HCT116 (cell line): Measurements from ENCODE around the gene MBLAC1. TPM values are rescaled to one million over a fixed set of nuclear protein-coding genes. Genes with fewer than 3 reads are reported as not detected.
A peak's percentile ranks its signal among the peaks of the same experiment; 100 is the strongest.

Experiments used
- ATAC-seq: fragments of 200-7000 bp; cut with Tn5 transposase; 2 replicates; pipeline ENCODE4 v1.9.1; 2020; ENCODE audit warnings: mild to moderate bottlenecking, moderate library complexity
- BruUV-seq: library from RNA; stranded (reverse); fragments of 400-500 nt; replicated peaks from 2 replicates; lab custom pipeline; 2021; lab: Mats Ljungman, UMichigan
- CTCF ChIA-PET: fragments of 300-600 bp; sonication (Branson Sonifier 250); formaldehyde crosslinking; loops from one replicate; lab custom pipeline; 2021; ENCODE audit warnings: antibody characterized with exemption; lab: Charles Lee
- POLR2A ChIA-PET: fragments of 300-600, 350-600 bp; sonication (Branson Sonifier 250); formaldehyde crosslinking; loops from one replicate; lab custom pipeline; 2021; ENCODE audit warnings: antibody characterized with exemption; lab: Charles Lee
- RAD21 ChIA-PET, 2 experiments: fragments of 300-600 bp; sonication (Branson Sonifier 250); formaldehyde crosslinking; loops; one replicate each; lab custom pipeline; 2023; ENCODE audit warnings: low total read pairs in 2 of 2; ENCODE audit not compliant: uncharacterized antibody in 2 of 2, unreplicated experiment in 2 of 2, low non-redundant PET in 1 of 2; lab: Charles Lee
- DNase-seq: peaks from one replicate; pipeline ENCODE4 v3.0.0-alpha.2; 2010; ENCODE audit warnings: low read depth, low spot score
- H2AFZ ChIP-seq: fragments of 200-600 bp; shearing (Covaris generic), sonication (generic); 2 replicates; pipeline ENCODE4 v1.6.1; 2017; ENCODE audit warnings: low read depth, mixed run types, mixed read lengths, antibody characterized with exemption, low read length; ENCODE audit not compliant: poor library complexity, severe bottlenecking
- H3K27ac ChIP-seq: 2 replicates; pipeline ENCODE4 v1.5.1; 2012; ENCODE audit warnings: low read depth, low read length
- H3K27me3 ChIP-seq: fragments of 200-600 bp; sonication (generic); 2 replicates; pipeline ENCODE4 v1.6.1; 2016; ENCODE audit warnings: mixed run types, low read length, mixed read lengths; ENCODE audit not compliant: insufficient read depth
- H3K36me3 ChIP-seq, 2 experiments: fragments of 200-500 bp in 1 of 2; fragments of 200-600 bp in 1 of 2; sonication (Bioruptor generic) in 1 of 2; sonication (generic) in 1 of 2; 2 replicates each; pipeline versions ENCODE4 v1.5.1 to v1.6.1; 2014 to 2016; ENCODE audit warnings: low read length in 2 of 2, inconsistent platforms in 1 of 2, mixed read lengths in 1 of 2, mixed run types in 1 of 2; ENCODE audit not compliant: insufficient read depth in 2 of 2, control insufficient read depth in 1 of 2
- H3K4me1 ChIP-seq, 2 experiments: fragments of 200-600 bp in 1 of 2; sonication (generic) in 1 of 2; 2 replicates each; pipeline versions ENCODE4 v1.5.1 to v1.6.1; 2012 to 2017; ENCODE audit warnings: low read length in 2 of 2, inconsistent platforms in 1 of 2, mild to moderate bottlenecking in 1 of 2, mixed read lengths in 1 of 2, mixed run types in 1 of 2, moderate library complexity in 1 of 2; ENCODE audit not compliant: insufficient read depth in 2 of 2, control insufficient read depth in 1 of 2
- H3K4me2 ChIP-seq: fragments of 200-600 bp; sonication (generic); 2 replicates; pipeline ENCODE4 v1.6.1; 2017; ENCODE audit warnings: mixed run types, low read length, mixed read lengths
- H3K4me3 ChIP-seq, 2 experiments: fragments of 200-600 bp in 1 of 2; sonication (generic) in 1 of 2; replicated peaks in 1 of 2; 2 replicates each; pipeline ENCODE4 v1.5.1; 2011 to 2016; ENCODE audit warnings: low read length in 2 of 2, control low read depth in 1 of 2, low read depth in 1 of 2, mild to moderate bottlenecking in 1 of 2, mixed read lengths in 1 of 2, mixed run types in 1 of 2
- H3K79me2 ChIP-seq: fragments of 200-600 bp; sonication (generic); 2 replicates; pipeline ENCODE4 v1.6.1; 2017; ENCODE audit warnings: mild to moderate bottlenecking, mixed run types, low read length, moderate library complexity, mixed read lengths; ENCODE audit not compliant: insufficient read depth
- H3K9ac ChIP-seq: fragments of 200-600 bp; sonication (generic); 2 replicates; pipeline ENCODE4 v1.6.1; 2016; ENCODE audit warnings: low read length, mixed read lengths
- H3K9me2 ChIP-seq: fragments of 200-600 bp; sonication (generic), shearing (Covaris generic); 2 replicates; pipeline ENCODE4 v1.6.1; 2017; ENCODE audit warnings: mixed run types, mild to moderate bottlenecking, moderate library complexity; ENCODE audit not compliant: insufficient read depth
- H3K9me3 ChIP-seq, 2 experiments: fragments of 200-500 bp in 1 of 2; fragments of 200-600 bp in 1 of 2; sonication (Bioruptor generic) in 1 of 2; sonication (generic) in 1 of 2; 2 replicates each; pipeline ENCODE4 v1.6.1; 2014 to 2017; ENCODE audit warnings: low read length in 2 of 2, mixed read lengths in 2 of 2, inconsistent platforms in 1 of 2, low read depth in 1 of 2, mild to moderate bottlenecking in 1 of 2, mixed run types in 1 of 2, moderate library complexity in 1 of 2; ENCODE audit not compliant: control insufficient read depth in 1 of 2, insufficient read depth in 1 of 2
- H4K20me1 ChIP-seq: fragments of 200-600 bp; sonication (generic), shearing (Covaris generic); 2 replicates; pipeline ENCODE4 v1.6.1; 2017; ENCODE audit warnings: mixed run types, mild to moderate bottlenecking, moderate library complexity; ENCODE audit not compliant: insufficient read depth
- CBX3 ChIP-seq: IDR thresholded peaks from 2 replicates; pipeline ENCODE4 v1.6.1; 2012; ENCODE audit warnings: low read depth
- CTCF ChIP-seq, 3 experiments: fragments of 200-600 bp in 1 of 3; sonication (generic) in 1 of 3; IDR thresholded peaks in 2 of 3; conservative IDR thresholded peaks in 1 of 3; 2 replicates each; pipeline ENCODE4 v1.5.1; 2012 to 2017; ENCODE audit warnings: low read depth in 2 of 3, low read length in 2 of 3, antibody characterized with exemption in 1 of 3, borderline replicate concordance in 1 of 3, control low read depth in 1 of 3, mild to moderate bottlenecking in 1 of 3, mixed read lengths in 1 of 3, mixed run types in 1 of 3, moderate library complexity in 1 of 3; ENCODE audit not compliant: insufficient read depth in 1 of 3
- EZH2 ChIP-seq: fragments of 200-600 bp; sonication (generic); IDR thresholded peaks from 2 replicates; pipeline ENCODE4 v1.6.1; 2017; ENCODE audit warnings: antibody characterized with exemption, mixed run types
- EZH2phosphoT487 ChIP-seq: fragments of 200-600 bp; IDR thresholded peaks from 2 replicates; pipeline ENCODE4 v1.6.1; 2018; ENCODE audit warnings: antibody characterized with exemption, borderline replicate concordance
- FOSL1 ChIP-seq: IDR thresholded peaks from 2 replicates; pipeline ENCODE4 v1.6.1; 2012; ENCODE audit warnings: low read depth
- YY1 ChIP-seq: IDR thresholded peaks from 2 replicates; pipeline ENCODE4 v1.6.1; 2011; ENCODE audit warnings: low read length, low read depth, moderate library complexity, mild to moderate bottlenecking; ENCODE audit not compliant: insufficient replicate concordance; ENCODE audit errors: extremely low read depth
- ZNF274 ChIP-seq: fragments of 200-500 bp; sonication (Bioruptor generic); IDR thresholded peaks from 2 replicates; pipeline ENCODE4 v1.6.1; 2014; ENCODE audit warnings: mild to moderate bottlenecking, low read depth, low read length, inconsistent platforms
- intact Hi-C: fragments of 100-400 bp; cut with micrococcal nuclease; formaldehyde crosslinking; loops from 2 replicates; pipeline ENCODE4 v1.10.0; 2022
- total RNA-seq: library from RNA; stranded (reverse); gene quantifications from one replicate; pipeline ENCODE4 v1.2.1, GENCODE V29; 2021; ENCODE audit not compliant: unreplicated experiment

MBLAC1 gene
- total RNA-seq, 1 experiment from 2014 or later, result 2.0 TPM

DNA sequence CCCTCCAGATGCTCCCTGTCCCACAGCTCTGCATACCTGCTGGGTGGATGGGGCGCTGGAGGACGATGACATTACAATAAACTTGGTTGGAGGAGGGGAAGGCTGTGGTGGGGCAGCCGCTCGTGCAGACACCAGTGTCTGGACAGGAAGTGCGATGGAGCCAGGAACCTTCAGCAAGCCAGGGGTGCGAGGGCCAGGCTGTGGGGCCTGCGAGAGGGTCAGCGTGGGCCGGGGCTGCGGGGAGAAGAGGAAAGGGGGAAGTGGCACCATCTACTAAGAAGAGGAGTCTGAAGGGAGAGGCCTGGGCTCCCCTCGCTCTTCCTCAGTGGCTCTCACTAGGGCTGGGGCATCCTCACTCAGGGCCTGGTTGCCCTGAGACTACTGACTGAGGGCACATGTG, 18.9 kb upstream of the MBLAC1 start:
- ATAC-seq, result no peak
- BruUV-seq, result no TSS peak
- no peak for TF ChIP-seq FOSL1
- TF ChIP-seq CBX3, result no peak
- no peak for TF ChIP-seq EZH2
- no peak for TF ChIP-seq ZNF274
- no peak for TF ChIP-seq YY1

GRCh38 chr7:100109521-100110163, 17.1 kb upstream of the MBLAC1 start:
- ATAC-seq (peak; percentile 63), DNase-seq (no peak)
- no peak overlapping the region for H3K27ac ChIP-seq
- H3K27me3 ChIP-seq, result no peaks in the 10 kb centered on the region
- no peaks in the 10 kb centered on the region for H3K79me2 ChIP-seq
- no peak overlapping the region for H3K4me2 ChIP-seq
- H3K36me3 ChIP-seq, result peaks cover 3 to 28% of the 10 kb centered on the region in 2 experiments; a peak in 3 of 4 replicates
- no peaks in the 10 kb centered on the region for H3K9me3 ChIP-seq
- H3K9ac ChIP-seq, result no peak overlapping the region
- TF ChIP-seq EZH2phosphoT487 (no peak), FOSL1 (no peak), CTCF (IDR thresholded peaks at IDR 0.05 in 2 of 3, conservative IDR thresholded peaks at IDR 0.05 in 1 of 3; ENCODE audit: borderline replicate concordance in 1 of 3, insufficient read depth in 1 of 3, low read depth in 2 of 3, low read length in 2 of 3) (peak in 2 of 3 experiments; percentile 24 to 31; a peak in 2 of 6 replicates), EZH2 (no peak)
- RAD21 ChIA-PET, result no interaction called here
- H2AFZ ChIP-seq, result no peak overlapping the region
- no peak overlapping the region for H3K4me3 ChIP-seq
- no peaks in the 10 kb centered on the region for H4K20me1 ChIP-seq
- POLR2A ChIA-PET, result no interaction called here
- no peaks in the 10 kb centered on the region for H3K9me2 ChIP-seq
- CTCF ChIA-PET, result no interaction called here
- intact Hi-C loops, result no loop called here
- no peaks in the 10 kb centered on the region for H3K4me1 ChIP-seq
- BruUV-seq, result no TSS peak

More for the DNA sequence above, 18.9 kb upstream of the MBLAC1 start:
- no peak overlapping the region for H3K27ac ChIP-seq
- no peak overlapping the region for H3K4me3 ChIP-seq
- H4K20me1 ChIP-seq, result no peaks in the 10 kb centered on the region
- CTCF ChIA-PET, result no interaction called here
- RAD21 ChIA-PET, result no interaction called here
- intact Hi-C loops, result no loop called here
- no peaks in the 10 kb centered on the region; the same call in 1 of the 2 replicates for H3K79me2 ChIP-seq
- no peak for DNase-seq
- no peak overlapping the region for H3K9ac ChIP-seq
- H3K9me3 ChIP-seq, result no peaks in the 10 kb centered on the region
- H3K36me3 ChIP-seq, result peaks cover 3 to 28% of the 10 kb centered on the region in 2 experiments; a peak in 3 of 4 replicates
- H3K4me2 ChIP-seq, result no peak overlapping the region
- POLR2A ChIA-PET, result no interaction called here
- peaks cover under 1 to 4% of the 10 kb centered on the region in 2 experiments; a peak in 2 of 4 replicates for H3K4me1 ChIP-seq
- no peaks in the 10 kb centered on the region for H3K27me3 ChIP-seq
- no peak overlapping the region for H2AFZ ChIP-seq
- H3K9me2 ChIP-seq, result no peaks in the 10 kb centered on the region
